DOHH2 (cell line): ENCODE data around the gene GH2.
"Not testable (repeated sequence)": the region's sequence is repeated elsewhere in the genome, so short reads cannot be mapped to it uniquely, and the experiment has no call there.

Experiments
- EZH2phosphoT487 ChIP-seq: fragments of 200-600 bp; sonication (generic); IDR thresholded peaks from 2 replicates; pipeline ENCODE4 v1.6.1; 2017; ENCODE audit warnings: borderline replicate concordance, mild to moderate bottlenecking, antibody characterized with exemption, low read length, moderate library complexity, mixed read lengths
- TF ChIP-seq, protein P1 (sequence below): fragments of 200-600 bp; sonication (generic); IDR thresholded peaks from one replicate; pipeline ENCODE4 v1.5.1; 2014; ENCODE audit warnings: antibody characterized with exemption, mild to moderate bottlenecking, low read depth, low read length; ENCODE audit not compliant: poor library complexity, severe bottlenecking

- TF ChIP-seq, protein P1, sequence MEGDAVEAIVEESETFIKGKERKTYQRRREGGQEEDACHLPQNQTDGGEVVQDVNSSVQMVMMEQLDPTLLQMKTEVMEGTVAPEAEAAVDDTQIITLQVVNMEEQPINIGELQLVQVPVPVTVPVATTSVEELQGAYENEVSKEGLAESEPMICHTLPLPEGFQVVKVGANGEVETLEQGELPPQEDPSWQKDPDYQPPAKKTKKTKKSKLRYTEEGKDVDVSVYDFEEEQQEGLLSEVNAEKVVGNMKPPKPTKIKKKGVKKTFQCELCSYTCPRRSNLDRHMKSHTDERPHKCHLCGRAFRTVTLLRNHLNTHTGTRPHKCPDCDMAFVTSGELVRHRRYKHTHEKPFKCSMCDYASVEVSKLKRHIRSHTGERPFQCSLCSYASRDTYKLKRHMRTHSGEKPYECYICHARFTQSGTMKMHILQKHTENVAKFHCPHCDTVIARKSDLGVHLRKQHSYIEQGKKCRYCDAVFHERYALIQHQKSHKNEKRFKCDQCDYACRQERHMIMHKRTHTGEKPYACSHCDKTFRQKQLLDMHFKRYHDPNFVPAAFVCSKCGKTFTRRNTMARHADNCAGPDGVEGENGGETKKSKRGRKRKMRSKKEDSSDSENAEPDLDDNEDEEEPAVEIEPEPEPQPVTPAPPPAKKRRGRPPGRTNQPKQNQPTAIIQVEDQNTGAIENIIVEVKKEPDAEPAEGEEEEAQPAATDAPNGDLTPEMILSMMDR: not testable (repeated sequence)
- not testable (repeated sequence) for TF ChIP-seq EZH2phosphoT487
Observed at GRCh38 chr17:63843387-63843888, 38.3 kb downstream of the GH2 start.
